Measurements from ENCODE around the gene WDFY2.
"Not testable (repeated sequence)": the region's sequence is repeated elsewhere in the genome, so short reads cannot be mapped to it uniquely, and the experiment has no call there.

Gene WDFY2, protein sequence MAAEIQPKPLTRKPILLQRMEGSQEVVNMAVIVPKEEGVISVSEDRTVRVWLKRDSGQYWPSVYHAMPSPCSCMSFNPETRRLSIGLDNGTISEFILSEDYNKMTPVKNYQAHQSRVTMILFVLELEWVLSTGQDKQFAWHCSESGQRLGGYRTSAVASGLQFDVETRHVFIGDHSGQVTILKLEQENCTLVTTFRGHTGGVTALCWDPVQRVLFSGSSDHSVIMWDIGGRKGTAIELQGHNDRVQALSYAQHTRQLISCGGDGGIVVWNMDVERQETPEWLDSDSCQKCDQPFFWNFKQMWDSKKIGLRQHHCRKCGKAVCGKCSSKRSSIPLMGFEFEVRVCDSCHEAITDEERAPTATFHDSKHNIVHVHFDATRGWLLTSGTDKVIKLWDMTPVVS

DNA sequence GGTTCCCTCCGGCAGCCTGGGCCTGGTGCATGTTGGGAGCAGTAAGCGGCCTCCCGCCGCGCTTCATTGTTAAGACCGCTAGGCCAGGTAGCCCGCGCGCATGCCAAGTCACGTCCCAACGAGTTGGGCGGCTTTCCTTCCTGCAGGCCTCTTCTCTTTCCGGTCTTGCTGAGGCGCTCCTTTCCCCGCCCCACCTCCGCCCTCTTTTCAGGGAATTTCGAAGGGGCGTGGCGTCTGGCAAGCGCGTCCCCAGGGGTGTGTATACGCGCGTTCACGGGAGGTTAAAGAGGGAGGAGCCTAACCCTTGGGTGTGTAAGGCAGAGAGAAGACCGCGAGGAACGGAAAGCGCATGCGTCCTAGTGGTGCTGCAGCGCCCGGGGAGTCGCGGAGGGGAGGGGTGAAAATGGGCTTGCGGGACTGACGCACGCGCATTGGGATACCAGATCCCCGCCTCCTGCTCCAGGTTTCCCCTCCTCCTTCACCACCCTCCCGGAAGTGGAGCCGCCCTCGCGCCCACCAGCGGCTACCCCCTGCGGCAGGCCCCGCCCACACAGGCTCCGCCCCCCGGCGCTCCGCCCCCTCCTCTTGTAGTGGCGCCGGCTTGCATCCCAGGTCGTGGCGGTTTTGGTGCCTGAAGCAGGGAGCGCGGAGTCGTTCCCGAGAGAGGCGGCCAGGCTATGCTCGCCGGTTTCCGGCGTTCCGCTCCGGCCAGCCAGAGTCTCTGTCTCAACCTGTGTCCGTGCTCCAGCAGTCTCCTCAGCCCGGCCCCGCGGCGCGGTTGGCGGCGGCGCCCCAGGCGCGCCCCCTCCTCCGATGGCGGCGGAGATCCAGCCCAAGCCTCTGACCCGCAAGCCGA lies at the start of gene WDFY2:
WDFY2 (plus strand) TSS at position 588 of the 856 bp plus-strand sequence; CDS start at position 814, 226 bp downstream.
- DNase-seq: peak; percentile 99

DNA sequence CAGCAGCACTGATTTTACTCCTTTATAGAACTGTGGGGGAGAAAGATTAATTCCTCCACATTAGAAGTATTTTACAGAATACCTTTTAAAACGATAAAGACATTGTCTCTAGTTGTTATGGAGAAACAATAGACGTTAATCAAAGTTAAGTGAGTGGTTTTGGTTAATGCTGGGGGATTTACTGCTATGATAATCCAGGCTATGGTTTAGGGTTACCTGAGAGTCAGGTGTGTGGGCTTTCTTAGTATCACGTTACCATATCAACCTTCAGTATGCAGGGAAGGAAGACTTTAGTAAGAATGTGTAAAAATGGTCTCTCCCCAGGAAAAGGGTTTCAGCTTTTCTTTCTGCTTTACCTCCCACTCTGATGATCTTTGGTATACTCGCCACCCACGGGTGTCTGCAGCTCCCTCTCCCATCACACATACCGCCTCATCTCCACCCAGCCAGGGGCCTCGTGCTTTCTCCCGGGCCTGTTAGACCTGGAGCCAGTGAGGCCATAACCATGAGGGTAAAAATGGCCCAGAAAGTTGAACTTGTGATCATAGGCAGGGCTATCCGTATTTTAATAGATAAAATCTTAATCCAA lies 45.6 kb upstream of the WDFY2 start:
- no peak for DNase-seq

DNA sequence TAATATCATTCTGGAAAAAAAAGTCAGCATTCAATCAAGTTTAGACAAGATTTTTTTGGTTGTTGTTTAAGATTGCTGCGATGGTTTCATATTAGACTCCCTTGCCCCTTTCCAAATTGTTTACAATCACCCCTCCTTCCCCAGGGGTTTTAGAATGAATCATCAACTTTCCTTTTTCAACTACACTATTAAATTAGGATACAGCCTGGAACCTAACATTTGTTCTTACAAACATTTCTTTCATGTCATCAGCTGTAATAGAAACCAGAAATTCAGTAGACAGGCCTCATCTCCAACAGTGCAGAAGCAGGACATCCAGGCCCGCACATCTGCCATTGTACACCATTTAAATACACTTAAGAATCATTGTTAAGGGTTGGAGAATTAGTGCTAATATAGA lies 44.4 kb upstream of the WDFY2 start:
- DNase-seq: no peak

DNA sequence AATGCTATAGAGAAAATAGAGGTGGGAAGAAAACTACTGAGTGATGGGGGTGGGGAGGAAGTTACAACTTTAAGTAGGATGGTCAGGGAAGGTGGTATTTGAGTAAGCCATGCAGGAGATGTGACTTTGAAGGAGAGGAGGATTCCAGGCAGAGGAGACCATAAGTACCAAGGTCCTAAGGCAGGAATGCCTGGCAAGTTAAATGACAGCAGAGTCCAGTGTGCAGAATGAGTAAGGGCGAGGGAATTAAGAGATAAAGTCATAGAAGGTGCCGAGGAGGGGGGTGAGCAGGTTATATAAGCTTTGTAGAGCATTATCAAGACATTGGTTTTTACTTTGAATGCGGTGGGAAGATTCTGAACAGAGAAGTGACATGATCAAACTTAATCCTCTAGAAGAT lies 43.2 kb upstream of the WDFY2 start:
- DNase-seq: no peak

DNA sequence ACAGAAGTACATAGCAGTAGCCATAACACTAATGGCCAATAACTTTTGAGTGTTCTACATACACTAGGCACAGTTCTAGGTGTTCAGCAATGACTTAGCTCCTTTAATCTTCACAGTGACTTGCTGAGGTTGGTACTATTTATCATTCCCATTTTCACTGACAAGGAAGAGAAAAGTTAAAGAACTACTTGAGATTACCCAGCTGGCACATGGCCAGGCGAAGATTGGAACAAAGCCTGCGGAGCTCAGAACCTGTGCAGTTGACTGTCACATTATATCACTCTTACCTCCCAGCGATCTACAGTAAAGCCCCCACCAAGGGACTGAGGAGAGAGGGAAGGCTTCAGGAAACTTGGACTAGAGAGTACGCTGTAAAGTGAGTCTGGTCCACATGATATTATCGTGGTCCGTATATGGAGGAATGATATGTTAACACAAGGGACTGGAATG lies 42.4 kb upstream of the WDFY2 start:
- DNase-seq: no peak

DNA sequence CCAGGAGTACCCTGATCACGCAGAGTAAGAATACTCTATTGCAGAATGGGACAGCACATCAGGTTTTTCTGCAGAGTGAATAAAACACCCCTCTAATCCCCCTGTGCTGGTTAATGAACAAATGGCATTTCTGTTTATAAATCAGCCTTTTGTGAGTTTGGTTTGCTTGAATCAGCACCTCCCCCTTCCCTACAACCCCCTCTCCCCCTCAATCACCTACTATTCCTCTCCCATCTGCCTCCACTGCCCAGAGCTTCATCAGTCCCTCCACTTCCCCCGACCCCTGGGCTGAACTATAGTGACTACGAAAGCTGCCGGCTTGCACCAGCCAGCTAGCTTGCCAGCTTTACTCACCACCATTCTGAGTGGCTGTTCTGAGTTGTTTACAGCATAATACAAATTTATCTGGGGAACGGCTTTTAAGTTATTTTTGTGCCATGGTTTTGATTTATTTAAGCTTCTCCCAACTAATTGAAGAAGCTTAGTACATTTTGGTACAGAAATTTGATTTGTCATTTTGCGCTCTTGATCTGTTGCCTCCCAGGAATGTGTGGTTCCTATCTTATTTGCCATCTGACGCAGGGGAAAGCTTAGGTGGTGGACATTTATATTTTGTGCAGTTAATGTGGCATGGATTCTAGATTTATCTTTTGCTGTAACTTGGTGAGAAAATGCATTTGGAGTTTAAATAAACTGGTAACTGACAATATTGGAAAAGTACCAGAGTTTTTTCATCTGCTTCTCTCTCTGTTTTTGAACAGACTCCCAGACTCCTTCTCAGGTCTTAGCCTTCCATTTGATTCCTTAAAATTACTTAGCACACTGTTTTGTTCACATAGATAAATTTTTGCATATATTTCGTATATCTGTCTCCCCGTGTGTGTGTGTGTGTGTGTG lies 41.7 kb upstream of the WDFY2 start:
- DNase-seq: no peak

DNA sequence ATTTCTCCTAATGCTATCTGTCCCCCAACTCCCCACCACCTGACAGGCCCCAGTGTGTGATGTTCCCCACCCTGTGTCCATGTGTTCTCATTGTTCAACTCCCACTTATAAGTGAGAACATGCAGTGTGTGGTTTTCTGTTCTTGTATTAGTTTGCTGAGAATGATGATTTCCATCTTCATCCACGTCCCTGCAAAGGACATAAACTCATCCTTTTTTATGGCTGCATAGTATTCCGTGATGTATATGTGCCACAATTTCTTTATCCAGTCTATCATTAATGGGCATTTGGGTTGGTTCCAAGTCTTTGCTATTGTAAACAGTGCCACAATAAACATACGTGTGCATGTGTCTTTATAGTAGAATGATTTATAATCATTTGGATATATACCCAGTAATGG lies 38.8 kb upstream of the WDFY2 start:
- DNase-seq: not testable (repeated sequence)

DNA sequence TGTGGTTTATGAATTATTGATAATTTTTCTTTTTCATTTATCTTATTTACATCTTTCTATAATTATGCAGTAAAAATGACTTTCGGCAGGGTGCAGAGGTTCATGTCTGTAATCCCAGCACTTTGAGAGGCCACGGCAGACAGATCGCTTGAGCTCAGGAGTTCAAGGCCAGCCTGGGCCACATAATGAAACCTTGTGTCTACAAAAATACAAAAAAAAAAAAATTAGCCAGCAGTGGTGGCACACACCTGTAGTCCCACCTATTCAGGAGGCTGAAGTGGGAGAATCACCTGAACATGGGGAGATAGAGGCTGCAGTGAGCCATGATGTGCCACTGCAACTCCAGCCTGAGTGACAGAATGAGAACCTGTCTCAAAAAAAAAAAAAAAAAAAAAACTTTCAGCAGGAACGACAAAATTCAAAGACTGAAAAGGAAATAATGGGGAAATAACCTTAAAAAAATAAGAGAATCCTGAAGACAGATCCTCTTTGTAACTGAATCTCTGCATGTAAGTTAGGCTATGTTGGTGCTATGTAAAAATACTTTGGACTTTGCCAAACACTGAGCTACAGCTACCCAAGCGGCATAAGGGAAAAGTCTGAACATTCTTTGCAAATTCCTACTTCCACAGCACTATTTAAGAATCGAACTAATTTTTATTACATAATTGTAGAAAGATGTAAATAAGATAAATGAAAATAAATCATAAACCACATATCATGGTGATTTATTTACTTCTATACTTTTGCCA lies 36.7 kb upstream of the WDFY2 start:
- DNase-seq: no peak

DNA sequence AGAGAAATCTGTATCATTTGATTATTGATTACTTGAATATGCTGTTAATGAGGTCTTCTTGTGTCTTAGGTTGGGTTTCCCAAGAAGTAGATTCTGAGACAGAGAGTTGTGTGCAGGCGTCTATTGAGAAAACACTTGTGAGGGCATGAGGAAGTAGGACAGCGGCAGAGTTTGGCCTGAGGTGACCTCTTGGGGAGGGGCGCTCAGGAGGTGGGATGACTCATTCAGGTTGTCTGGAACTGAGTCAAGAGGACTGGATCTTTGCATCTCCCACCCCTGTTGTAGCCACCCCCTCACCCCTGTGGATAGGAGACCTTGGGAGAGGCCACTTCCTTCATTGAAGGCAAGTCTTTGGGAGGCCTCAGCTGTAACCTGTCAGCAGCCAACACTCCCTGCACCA lies 35.2 kb upstream of the WDFY2 start:
- no peak for DNase-seq

DNA sequence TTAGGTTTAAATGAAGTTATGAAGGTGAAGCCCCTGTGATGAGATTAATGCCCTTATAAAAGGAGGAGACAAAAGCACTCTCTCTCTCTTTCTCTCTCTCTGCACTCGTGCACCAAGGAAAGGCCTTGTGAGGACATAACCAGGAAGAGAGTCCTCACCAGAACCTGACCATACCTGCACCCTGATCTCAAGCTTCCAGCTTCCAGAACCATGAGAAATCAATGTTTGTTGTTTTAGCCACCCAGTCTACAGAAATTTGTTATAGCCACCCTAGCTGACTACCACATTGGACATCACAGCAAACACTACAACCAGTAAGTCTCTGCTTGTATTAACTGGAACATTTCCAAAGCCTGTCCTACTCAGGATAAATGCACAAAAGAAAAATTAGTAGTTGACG lies 34.7 kb upstream of the WDFY2 start:
- no peak for DNase-seq

DNA sequence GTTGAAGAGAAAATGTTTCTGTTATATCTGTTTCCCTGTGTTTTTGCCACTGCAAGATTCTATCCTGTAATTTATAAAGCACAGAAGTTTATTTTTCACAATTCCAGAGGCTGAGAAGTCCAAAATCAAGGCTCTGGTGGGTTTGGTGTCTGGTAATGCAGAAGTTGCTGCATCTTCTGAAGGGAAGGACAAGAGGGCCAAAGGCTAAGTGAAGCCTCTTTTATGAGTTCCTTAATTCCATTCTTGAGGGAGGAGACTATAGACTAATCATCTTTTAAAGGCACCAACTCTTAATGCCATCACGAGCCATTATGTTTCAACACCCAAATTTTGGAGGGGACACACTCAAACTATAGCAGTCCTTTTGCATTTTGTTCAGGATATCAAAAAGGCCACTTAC lies 34.1 kb upstream of the WDFY2 start:
- no peak for DNase-seq

DNA sequence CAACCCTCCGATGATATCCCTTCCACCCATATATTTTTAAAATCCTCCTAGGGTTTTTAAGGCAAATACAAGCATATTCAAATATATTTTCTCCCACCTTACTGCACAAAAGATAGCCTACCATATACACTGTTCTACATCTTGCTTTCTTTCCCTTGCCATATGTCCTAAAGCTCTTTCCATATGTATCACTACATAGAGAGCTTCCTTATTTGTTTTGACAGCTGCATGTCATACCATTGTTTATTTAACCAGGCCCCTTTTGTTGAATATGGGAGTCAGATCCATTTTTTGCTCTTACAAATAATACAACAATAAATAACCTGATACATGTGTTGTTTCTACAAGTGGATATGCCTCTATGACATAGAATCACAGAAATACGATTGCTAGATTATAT lies 32.8 kb upstream of the WDFY2 start:
- DNase-seq: no peak

DNA sequence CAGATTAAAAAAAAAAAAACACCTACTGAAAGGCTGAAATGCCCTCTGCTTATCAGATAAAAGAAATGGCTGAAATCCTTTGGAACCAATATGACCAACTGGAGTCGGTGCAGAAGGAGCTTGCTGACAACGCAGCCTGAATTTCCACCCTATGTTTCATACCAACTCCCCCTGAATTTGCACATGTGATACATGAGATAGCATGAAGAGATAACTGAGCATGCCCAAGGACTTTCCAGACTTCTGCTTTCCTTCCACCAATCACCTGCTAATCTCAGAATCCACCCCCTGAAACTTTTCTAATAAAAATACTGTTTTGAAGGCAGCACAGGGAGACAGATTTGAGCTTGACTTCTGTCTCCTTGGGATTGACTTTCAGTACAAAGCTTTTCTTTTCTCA lies 32.2 kb upstream of the WDFY2 start:
- no peak for DNase-seq

DNA sequence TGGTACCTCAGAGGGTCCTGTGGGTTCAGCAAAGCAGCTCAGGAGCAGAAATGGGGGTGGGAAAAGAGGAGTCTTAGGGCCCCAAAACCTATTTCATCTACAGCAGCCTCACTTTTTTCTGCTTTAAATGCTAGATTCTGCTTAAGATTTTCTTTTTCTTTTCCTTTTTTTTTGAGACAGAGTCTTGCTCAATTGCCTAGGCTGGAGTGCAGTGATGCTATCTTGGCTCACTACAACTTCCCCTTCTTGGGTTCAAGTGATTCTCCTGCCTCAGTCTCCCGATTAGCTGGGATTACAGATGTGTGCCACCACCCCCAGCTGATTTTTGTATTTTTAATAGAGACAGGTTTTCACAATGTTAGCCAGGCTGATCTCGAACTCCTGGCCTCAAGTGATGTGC lies 30.7 kb upstream of the WDFY2 start:
- DNase-seq: no peak

DNA sequence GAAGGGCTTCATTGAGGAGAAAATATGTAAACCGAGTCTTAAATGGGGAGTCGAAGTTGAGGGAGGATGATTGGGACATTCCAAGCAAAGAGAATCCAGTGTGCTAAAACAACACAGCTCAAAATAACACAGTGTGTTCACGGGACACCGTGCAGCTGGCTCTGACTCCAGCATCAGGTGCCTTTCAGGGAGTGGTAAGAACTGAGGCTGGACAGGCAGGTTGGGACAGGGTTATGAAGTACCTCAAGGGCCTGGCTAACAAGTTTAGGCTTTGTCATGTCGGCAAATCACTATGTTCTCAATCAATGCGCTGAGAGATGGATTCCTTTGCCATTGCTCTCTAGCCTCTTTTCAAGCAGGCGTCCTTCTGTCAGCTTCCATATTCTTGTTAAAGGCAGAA lies 27.5 kb upstream of the WDFY2 start:
- no peak for DNase-seq

DNA sequence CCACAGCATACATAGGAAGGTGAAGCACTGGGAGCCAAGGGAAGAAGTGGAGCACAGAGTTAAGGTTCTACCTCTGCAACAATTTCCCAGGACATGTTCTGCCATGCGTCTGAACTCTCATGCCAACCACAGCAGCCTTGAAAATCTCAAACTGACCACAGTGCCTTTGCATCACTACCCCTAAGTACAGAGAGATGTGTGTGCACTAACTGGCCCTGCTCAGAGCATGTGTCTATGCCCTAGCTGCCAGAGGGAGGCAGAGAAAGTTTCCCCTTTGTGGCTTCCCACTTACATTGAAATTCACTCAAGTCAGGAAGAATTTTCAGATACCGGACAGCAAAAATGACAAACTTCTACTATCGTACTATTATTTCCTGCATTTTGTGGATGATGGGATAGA lies 26.8 kb upstream of the WDFY2 start:
- DNase-seq: no peak

DNA sequence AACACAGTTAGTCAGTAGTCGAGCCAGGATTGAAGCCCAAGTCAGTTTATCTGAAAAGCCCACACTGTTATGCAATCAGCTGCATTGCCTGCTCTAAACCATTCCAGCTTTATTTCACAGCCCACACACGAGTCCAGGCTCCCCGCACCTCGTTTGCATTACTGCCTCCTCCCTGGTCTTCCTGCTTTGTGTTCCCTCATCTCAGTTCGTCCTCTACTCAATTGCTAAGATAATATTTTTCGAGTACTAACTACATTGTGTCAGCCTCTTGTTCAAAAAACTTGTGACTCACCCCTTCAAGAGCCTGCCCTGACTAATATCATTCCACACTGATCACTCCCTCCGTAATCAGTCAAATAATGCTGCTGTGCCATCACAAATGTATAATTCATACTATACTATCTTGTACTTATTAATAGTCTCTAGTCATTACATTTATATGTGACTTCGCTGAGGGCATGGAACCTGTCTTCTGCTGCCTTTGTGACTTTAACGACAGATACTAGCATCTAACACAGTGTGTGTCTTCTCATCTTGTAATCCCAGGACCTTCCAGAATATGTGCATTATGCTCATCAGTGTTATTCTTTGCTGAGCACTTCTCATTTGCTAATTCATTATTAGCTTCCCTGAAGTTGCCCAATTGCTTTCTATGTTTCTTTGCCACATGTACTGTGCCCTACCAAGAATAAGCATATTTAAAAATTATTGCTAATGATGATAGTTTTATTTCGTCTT lies 26.2 kb upstream of the WDFY2 start:
- no peak for DNase-seq

DNA sequence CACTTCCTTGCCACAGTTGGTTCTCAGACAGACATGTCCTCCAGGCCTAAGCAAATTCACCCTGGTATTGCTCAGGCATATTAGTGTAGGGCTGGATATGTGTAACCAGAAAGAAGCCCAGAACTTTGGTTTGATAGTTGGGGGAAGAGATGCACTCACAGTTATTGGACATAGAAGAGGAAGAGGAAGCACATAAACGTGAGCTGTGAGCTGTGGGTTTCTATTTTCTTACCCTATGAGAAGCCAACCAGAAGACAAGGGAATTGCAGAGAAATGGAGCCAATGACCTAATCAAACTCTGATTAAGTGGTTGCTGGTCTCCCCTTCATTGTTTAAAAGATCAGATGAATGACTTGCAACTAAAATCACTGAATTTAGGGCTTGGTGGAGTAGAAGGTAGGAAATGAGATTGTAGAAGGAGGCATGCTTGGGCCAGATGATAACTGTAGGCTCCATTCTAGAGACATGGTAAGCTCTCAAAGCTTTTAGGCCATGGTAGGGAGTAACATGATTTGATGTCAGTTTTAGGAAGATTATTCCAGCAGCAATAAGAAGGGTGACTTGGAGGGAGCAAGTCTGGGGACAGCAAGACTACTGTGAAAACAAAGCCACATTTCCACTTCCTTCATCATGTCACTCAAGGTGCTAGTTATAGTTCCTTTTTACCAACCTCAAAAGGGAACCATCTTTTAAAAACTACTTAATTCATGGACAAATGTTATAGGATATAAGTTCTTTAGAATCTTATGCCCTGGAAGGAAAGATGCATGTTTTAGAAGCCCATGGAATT lies 24.1 kb upstream of the WDFY2 start:
- DNase-seq: no peak

DNA sequence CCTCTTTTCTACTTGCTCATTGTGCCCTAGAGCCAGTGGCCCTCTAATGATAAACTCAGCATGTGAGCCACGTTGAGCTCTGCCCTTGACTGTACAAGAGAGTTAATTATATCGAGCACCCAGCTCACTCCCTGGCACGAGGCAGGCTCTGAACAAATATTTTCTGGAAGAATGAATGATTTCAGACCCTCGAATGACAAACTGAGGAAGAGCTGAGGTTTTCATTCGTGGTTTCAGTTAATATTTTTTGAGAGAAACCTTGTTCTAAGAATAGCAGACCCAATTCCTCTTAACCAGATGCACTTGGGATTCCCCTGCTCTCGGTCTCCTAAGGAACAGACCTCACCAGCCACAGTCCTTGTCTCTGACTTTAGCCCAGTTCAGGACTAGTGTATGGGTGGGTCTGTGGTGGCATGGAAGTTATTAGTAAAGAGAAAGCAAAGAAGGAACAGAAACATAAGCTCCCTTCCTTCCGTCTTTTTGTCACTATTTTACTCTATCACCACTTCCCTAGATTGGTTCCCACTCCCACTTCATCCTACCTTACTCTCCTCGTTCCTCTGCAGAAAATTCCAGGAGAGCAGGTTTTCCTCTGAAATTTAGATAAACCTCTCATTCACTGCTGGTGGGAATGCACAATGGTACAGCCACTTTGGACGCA lies 22.1 kb upstream of the WDFY2 start:
- no peak for DNase-seq

DNA sequence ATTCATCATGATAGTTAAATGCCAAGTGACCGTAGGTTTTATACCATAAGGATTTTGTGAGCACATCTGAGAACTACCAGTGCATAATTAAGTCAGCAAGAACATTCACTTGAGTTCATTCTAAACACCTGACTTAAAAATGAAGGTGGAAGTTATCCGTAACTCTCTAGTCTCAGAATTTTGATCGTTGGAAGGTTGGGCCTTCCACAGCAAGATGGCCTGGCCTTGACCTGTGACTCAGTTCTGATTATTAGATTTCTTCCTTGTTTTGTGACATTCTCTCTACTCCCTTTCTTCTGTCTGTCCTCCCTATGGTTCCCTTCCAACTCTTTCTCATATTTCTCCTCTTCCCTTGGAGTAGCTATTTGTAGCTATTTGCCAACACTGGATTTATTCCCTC lies 20.0 kb upstream of the WDFY2 start:
- no peak for DNase-seq

All from activated CD8-positive, alpha-beta memory T cell treated with anti-CD3 and anti-CD28 coated beads, Interleukin-2, amount 50 U/mL, for 48 hours (primary cell).